PC-9 (cell line): Measurements from ENCODE around the gene STAG1. TPM values are rescaled to one million over a fixed set of nuclear protein-coding genes. Genes with fewer than 3 reads are reported as not detected.
"Not testable (repeated sequence)": the region's sequence is repeated elsewhere in the genome, so short reads cannot be mapped to it uniquely, and the experiment has no call there.

ENCODE experiments used
- BruUV-seq: library from RNA; stranded (reverse); fragments of 400-500 nt; replicated peaks from 2 replicates; lab custom pipeline; 2021; lab: Mats Ljungman, UMichigan
- CTCF ChIA-PET: fragments of 300-600 bp; sonication (Branson Sonifier 250); formaldehyde crosslinking; loops from one replicate; lab custom pipeline; 2022; ENCODE audit warnings: antibody characterized with exemption; lab: Charles Lee
- POLR2A ChIA-PET: fragments of 300-600 bp; sonication (Branson Sonifier 250); formaldehyde crosslinking; loops from one replicate; lab custom pipeline; 2022; ENCODE audit warnings: antibody characterized with exemption; ENCODE audit not compliant: unreplicated experiment; lab: Charles Lee
- DNase-seq, 2 experiments: peaks; one replicate each; pipeline versions ENCODE4 v3.0.0 to v3.0.0-alpha.2; 2015 to 2022; ENCODE audit warnings: mixed read lengths in 1 of 2
- H2AFZ ChIP-seq: fragments of 200-600 bp; sonication (generic); 2 replicates; pipeline ENCODE4 v1.8.1; 2017; ENCODE audit warnings: antibody characterized with exemption
- H3F3A ChIP-seq: fragments of 200-600 bp; sonication (generic); 2 replicates; pipeline ENCODE4 v1.8.1; 2017; ENCODE audit warnings: antibody characterized with exemption, mild to moderate bottlenecking, low read depth; ENCODE audit not compliant: insufficient read depth
- H3K27ac ChIP-seq: fragments of 200-600 bp; sonication (generic); 2 replicates; pipeline ENCODE4 v1.6.1; 2016; ENCODE audit warnings: mixed run types
- H3K27me3 ChIP-seq: fragments of 200-600 bp; sonication (generic); 2 replicates; pipeline ENCODE4 v1.6.1; 2016; ENCODE audit warnings: low read depth, mixed run types; ENCODE audit not compliant: insufficient read depth
- H3K36me3 ChIP-seq: fragments of 200-600 bp; sonication (generic); 2 replicates; pipeline ENCODE4 v1.6.1; 2016; ENCODE audit warnings: low read depth, mixed run types
- H3K4me1 ChIP-seq: fragments of 200-600 bp; sonication (generic); replicated peaks from 2 replicates; pipeline ENCODE4 v1.6.1; 2016; ENCODE audit warnings: mixed run types; ENCODE audit not compliant: insufficient read depth
- H3K4me2 ChIP-seq: fragments of 200-600 bp; sonication (generic); 2 replicates; pipeline ENCODE4 v1.6.1; 2017; ENCODE audit warnings: mixed run types
- H3K4me3 ChIP-seq: fragments of 200-600 bp; sonication (generic); 2 replicates; pipeline ENCODE4 v1.6.1; 2016; ENCODE audit warnings: mixed run types
- H3K79me2 ChIP-seq: fragments of 200-600 bp; sonication (generic); 2 replicates; pipeline ENCODE4 v1.6.1; 2017; ENCODE audit warnings: low read depth, mixed run types
- H3K9me2 ChIP-seq: fragments of 200-600 bp; sonication (generic); 2 replicates; pipeline ENCODE4 v1.8.1; 2017; ENCODE audit warnings: mild to moderate bottlenecking; ENCODE audit not compliant: insufficient read depth
- H3K9me3 ChIP-seq: fragments of 200-600 bp; sonication (generic); 2 replicates; pipeline ENCODE4 v1.8.1; 2016; ENCODE audit warnings: low read depth; ENCODE audit not compliant: insufficient read depth
- H4K20me1 ChIP-seq: fragments of 200-600 bp; sonication (generic); 2 replicates; pipeline ENCODE4 v1.8.1; 2017; ENCODE audit not compliant: insufficient read depth
- CTCF ChIP-seq: fragments of 200-600 bp; sonication (generic); conservative IDR thresholded peaks from 2 replicates; pipeline ENCODE4 v1.6.1; 2017; ENCODE audit warnings: mixed run types, antibody characterized with exemption, mild to moderate bottlenecking, moderate library complexity
- EZH2 ChIP-seq: fragments of 200-600 bp; sonication (generic); IDR thresholded peaks from 2 replicates; pipeline ENCODE4 v1.8.0; 2017; ENCODE audit warnings: antibody characterized with exemption, low read depth
- intact Hi-C: fragments of 100-400 bp; cut with micrococcal nuclease; formaldehyde crosslinking; loops from one replicate; pipeline ENCODE4 v1.10.0; 2022; ENCODE audit not compliant: unreplicated experiment
- total RNA-seq: library from RNA; stranded (reverse); gene quantifications from 2 replicates; pipeline ENCODE4 v1.2.3, GENCODE V29; 2021

Gene STAG1
- total RNA-seq, 1 experiment from 2014 or later, result 39.3 TPM

GRCh38 chr3:136617198-136617597 lies 135.0 kb downstream of the STAG1 start:
- Histone ChIP-seq H3K4me2 (no peak overlapping the region), H3K79me2 (no peaks in the 10 kb centered on the region; the same call in 1 of the 2 replicates), H3K4me1 (peaks cover 23% of the 10 kb centered on the region), H3K27me3 (no peaks in the 10 kb centered on the region), H3F3A (peaks cover 16% of the 10 kb centered on the region), H3K9me2 (no peaks in the 10 kb centered on the region), H3K27ac (no peak overlapping the region), H2AFZ (no peak overlapping the region), H4K20me1 (no peaks in the 10 kb centered on the region; the same call in 1 of the 2 replicates), H3K36me3 (no peaks in the 10 kb centered on the region), H3K9me3 (no peaks in the 10 kb centered on the region), H3K4me3 (no peak overlapping the region)
- intact Hi-C loops, result no loop called here
- ChIA-PET POLR2A (interaction anchor here (0.5 kb wide), 1 partner anchor 342 kb away, joined by 4 read pairs; no protein-coding TSS in a partner anchor), CTCF (no interaction called here)
- DNase-seq, result no peak
- TF ChIP-seq EZH2, result no peak
- no peak for TF ChIP-seq CTCF
- BruUV-seq, result no TSS peak

GRCh38 chr3:136612512-136612911 lies 139.7 kb downstream of the STAG1 start:
- DNase-seq, result no peak
- Histone ChIP-seq H3K36me3 (0 out of 2 replicates have a peak, but pooled peaks cover 4% of the 10 kb centered on the region), H3K4me2 (no peak overlapping the region), H3K4me1 (0 out of 2 replicates have a peak, but pooled peaks cover 4% of the 10 kb centered on the region), H4K20me1 (no peaks in the 10 kb centered on the region; the same call in 1 of the 2 replicates), H3K27me3 (no peaks in the 10 kb centered on the region), H3K4me3 (no peak overlapping the region), H3K27ac (no peak overlapping the region), H3K9me2 (no peaks in the 10 kb centered on the region), H3K79me2 (no peaks in the 10 kb centered on the region; the same call in 1 of the 2 replicates), H2AFZ (no peak overlapping the region), H3K9me3 (no peaks in the 10 kb centered on the region), H3F3A (no peaks in the 10 kb centered on the region; the same call in 1 of the 2 replicates)
- BruUV-seq, result no TSS peak
- ChIA-PET CTCF (no interaction called here), POLR2A (no interaction called here)
- intact Hi-C loops, result no loop called here
- TF ChIP-seq CTCF (no peak), EZH2 (no peak)

GRCh38 chr3:136606990-136607389 lies 145.2 kb downstream of the STAG1 start:
- TF ChIP-seq EZH2 (no peak), CTCF (no peak)
- H3K27ac ChIP-seq, result no peak overlapping the region
- no peaks in the 10 kb centered on the region for H4K20me1 ChIP-seq
- BruUV-seq, result no TSS peak
- CTCF ChIA-PET, result no interaction called here
- no peak overlapping the region for H3K4me2 ChIP-seq
- no peaks in the 10 kb centered on the region for H3K27me3 ChIP-seq
- H2AFZ ChIP-seq, result no peak overlapping the region
- no peaks in the 10 kb centered on the region for H3K9me3 ChIP-seq
- H3F3A ChIP-seq, result peaks cover 3% of the 10 kb centered on the region; the same call in 1 of the 2 replicates
- H3K9me2 ChIP-seq, result no peaks in the 10 kb centered on the region
- H3K36me3 ChIP-seq, result 0 out of 2 replicates have a peak, but pooled peaks cover 5% of the 10 kb centered on the region
- H3K4me3 ChIP-seq, result no peak overlapping the region
- no peak for DNase-seq
- peaks cover 11% of the 10 kb centered on the region; the same call in 1 of the 2 replicates for H3K4me1 ChIP-seq
- POLR2A ChIA-PET, result no interaction called here
- intact Hi-C loops, result no loop called here
- H3K79me2 ChIP-seq, result no peaks in the 10 kb centered on the region

GRCh38 chr3:136606216-136606615 lies 146.0 kb downstream of the STAG1 start:
- POLR2A ChIA-PET, H3K9me3 ChIP-seq, H3K27ac ChIP-seq, H3K36me3 ChIP-seq, BruUV-seq, H3K9me2 ChIP-seq, intact Hi-C loops, H3K27me3 ChIP-seq, H3K4me3 ChIP-seq, H4K20me1 ChIP-seq, H3K79me2 ChIP-seq, H3K4me2 ChIP-seq, H3F3A ChIP-seq, H2AFZ ChIP-seq, DNase-seq, CTCF ChIA-PET: not testable (repeated sequence)
- peaks cover 11% of the 10 kb centered on the region; the same call in 1 of the 2 replicates for H3K4me1 ChIP-seq
